Subcutaneous abdominal adipose tissue (tissue), 5 donors: ENCODE results near the gene ZBED3.

ENCODE experiments used
- H3K27ac ChIP-seq: one replicate; pipeline ENCODE4 v1.7.0; 2013; ENCODE audit warnings: low read depth, mild to moderate bottlenecking, inconsistent platforms, low read length, moderate library complexity
- H3K27me3 ChIP-seq, 5 donors: one replicate each; pipeline ENCODE4 v1.7.0; 2013; ENCODE audit warnings: low read length in 5 of 5, inconsistent platforms in 1 of 5; ENCODE audit not compliant: control insufficient read depth in 5 of 5, insufficient read depth in 4 of 5
- H3K36me3 ChIP-seq, 5 donors: one replicate each; pipeline ENCODE4 v1.7.0; 2013; ENCODE audit warnings: low read length in 5 of 5; ENCODE audit not compliant: control insufficient read depth in 5 of 5, insufficient read depth in 5 of 5
- H3K4me1 ChIP-seq, 5 donors: one replicate each; pipeline ENCODE4 v1.7.0; 2013; ENCODE audit warnings: low read length in 5 of 5, mild to moderate bottlenecking in 3 of 5, moderate library complexity in 1 of 5; ENCODE audit not compliant: control insufficient read depth in 5 of 5, insufficient read depth in 5 of 5
- H3K4me3 ChIP-seq, 5 donors: one replicate each; pipeline ENCODE4 v1.7.0; 2013; ENCODE audit warnings: low read length in 5 of 5, low read depth in 1 of 5
- H3K9ac ChIP-seq, 5 donors: one replicate each; pipeline ENCODE4 v1.7.0; 2013; ENCODE audit warnings: low read length in 5 of 5, mild to moderate bottlenecking in 4 of 5, moderate library complexity in 3 of 5
- H3K9me3 ChIP-seq, 5 donors: one replicate each; pipeline ENCODE4 v1.7.0; 2013; ENCODE audit warnings: low read length in 5 of 5; ENCODE audit not compliant: control insufficient read depth in 5 of 5
- donor health status: healthy.
- donor health status: healthy.
- donor health status: healthy.
- donor health status: healthy.
- donor health status: healthy.

ZBED3 gene

DNA sequence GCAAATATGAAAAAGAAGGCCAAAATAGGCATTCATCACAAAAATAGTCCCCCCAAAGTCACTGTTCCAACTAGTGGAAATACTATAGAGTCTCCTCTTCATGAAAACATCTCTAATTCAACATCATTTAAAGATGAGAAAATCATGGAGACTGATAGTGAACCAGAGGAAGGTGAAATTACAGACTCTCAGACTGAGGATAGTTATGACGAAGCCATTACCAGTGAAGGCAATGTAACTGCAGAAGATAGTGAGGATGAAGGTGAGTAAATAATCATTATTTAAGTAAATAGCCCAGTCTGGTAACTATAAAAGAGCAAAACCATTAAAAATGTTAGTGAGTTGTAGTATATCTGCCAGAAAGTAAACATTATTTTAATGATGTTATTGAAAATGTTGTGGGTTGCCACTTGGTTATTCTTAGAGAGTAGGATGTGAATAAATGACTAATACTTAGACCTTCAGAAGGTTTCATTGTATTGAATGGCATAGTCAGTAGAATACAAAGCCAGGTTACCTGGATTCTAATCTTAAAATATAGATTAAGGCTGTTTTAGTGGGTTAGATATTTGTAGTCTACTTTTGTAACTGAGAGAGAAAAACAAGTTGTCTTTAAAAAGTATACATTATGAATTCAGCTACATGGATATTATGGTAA is 40.5 kb downstream of the ZBED3 start:
- peaks cover 27 to 42% (median 33%) of the 10 kb centered on the region in 5 donors for H3K36me3 ChIP-seq

DNA sequence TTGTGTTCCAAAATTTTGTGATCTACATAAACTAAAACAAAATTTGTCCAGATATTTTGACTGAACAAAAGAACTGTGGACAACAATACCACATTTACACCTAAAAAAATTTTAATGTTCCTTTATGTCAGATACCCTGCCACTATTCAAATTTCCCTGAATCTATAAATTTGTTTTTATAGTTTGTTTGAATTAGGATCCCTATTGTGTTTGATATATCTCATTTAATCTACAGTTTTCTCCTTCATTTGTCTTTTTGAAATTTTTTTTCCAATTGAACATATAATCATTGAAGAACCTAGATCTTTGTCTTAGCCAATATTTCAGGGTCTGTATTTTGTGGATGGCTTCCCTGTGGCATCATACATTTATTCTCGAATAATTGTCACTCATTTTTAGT is 51.1 kb downstream of the ZBED3 start:
- Histone ChIP-seq H3K36me3 (peaks cover 21 to 49% (median 32%) of the 10 kb centered on the region in 5 donors), H3K27me3 (no peaks in the 10 kb centered on the region), H3K9me3 (no peaks in the 10 kb centered on the region), H3K9ac (no peak overlapping the region), H3K27ac (no peak overlapping the region), H3K4me1 (peaks cover 3 to 13% (median 10%) of the 10 kb centered on the region in 5 donors), H3K4me3 (no peak overlapping the region)

More for the DNA sequence above, 40.5 kb downstream of the ZBED3 start:
- Histone ChIP-seq H3K9ac (no peak overlapping the region), H3K4me3 (no peak overlapping the region), H3K9me3 (no peaks in the 10 kb centered on the region), H3K4me1 (no peaks in the 10 kb centered on the region), H3K27me3 (no peaks in the 10 kb centered on the region), H3K27ac (no peak overlapping the region)

DNA sequence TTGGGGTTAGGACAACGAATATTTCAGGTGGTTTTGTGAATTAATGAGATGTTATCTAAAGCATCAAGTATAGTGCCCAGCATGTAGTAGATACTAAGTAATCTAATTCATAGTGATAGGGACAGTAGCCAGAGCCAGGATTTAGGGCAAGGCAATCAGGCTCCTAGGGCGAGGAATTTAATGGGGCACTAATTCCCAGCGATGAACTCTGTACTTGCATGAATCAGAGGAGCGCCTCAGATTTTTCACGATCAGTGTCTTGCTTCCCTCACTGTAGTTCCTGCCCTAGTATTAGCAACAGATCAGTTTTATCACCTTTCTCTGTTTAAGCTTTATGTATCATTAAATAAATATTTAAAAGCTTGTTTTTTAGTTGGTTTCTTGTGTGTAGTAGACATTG is 53.7 kb downstream of the ZBED3 start:
- Histone ChIP-seq H3K9ac (no peak overlapping the region), H3K9me3 (no peaks in the 10 kb centered on the region), H3K4me3 (no peak overlapping the region), H3K27me3 (no peaks in the 10 kb centered on the region), H3K36me3 (peaks cover 14 to 32% (median 26%) of the 10 kb centered on the region in 5 donors), H3K27ac (no peak overlapping the region), H3K4me1 (peaks cover 3 to 23% (median 18%) of the 10 kb centered on the region in 5 donors)

DNA sequence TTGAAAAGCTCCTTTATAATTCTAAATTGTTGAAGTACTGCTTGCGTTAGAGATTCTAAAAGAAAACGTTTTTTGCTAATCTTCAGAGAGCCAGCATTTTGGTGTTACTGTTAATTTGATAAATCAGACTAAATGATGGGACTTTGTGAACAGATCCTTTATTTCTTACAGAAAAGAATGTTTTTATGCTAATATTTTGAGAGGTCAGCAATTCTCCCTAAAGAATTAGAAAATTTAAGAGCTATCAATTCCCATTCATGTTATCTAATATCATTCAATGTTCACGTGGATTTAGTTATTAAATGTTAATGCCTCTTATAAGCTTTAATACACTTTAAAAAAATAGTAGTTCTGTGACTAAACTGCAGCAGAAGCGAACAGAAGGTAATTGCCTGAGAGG is 54.5 kb downstream of the ZBED3 start:
- H3K4me3 ChIP-seq, result no peak overlapping the region
- H3K9me3 ChIP-seq, result no peaks in the 10 kb centered on the region
- no peak overlapping the region for H3K9ac ChIP-seq
- H3K36me3 ChIP-seq, result peaks cover 10 to 27% (median 20%) of the 10 kb centered on the region in 5 donors
- H3K27me3 ChIP-seq, result no peaks in the 10 kb centered on the region
- H3K27ac ChIP-seq, result no peak overlapping the region
- H3K4me1 ChIP-seq, result peaks cover 3 to 23% (median 18%) of the 10 kb centered on the region in 5 donors

DNA sequence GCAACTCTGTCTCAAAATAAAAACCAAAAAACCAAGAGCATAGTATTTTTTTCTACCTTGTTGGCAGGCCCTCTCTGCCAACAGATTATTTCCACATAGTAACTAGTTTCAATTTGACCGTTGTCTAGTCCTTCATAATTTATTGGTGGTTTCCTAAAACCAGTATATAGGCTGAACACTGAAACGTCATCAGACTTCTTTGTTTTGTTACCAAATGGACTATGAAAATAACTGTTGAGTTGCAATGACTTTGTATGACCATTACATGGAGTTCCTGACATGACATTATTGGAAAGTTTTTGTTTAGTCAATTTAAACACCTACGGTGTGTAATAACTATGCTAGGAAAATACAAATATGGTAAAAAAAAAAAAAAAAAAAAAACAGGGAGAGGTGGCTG is 55.2 kb downstream of the ZBED3 start:
- no peak overlapping the region for H3K4me3 ChIP-seq
- no peak overlapping the region for H3K27ac ChIP-seq
- no peaks in the 10 kb centered on the region for H3K9me3 ChIP-seq
- no peak overlapping the region for H3K9ac ChIP-seq
- peaks cover 6 to 20% (median 17%) of the 10 kb centered on the region in 5 donors for H3K36me3 ChIP-seq
- no peaks in the 10 kb centered on the region for H3K27me3 ChIP-seq
- H3K4me1 ChIP-seq, result peaks cover 3 to 23% (median 18%) of the 10 kb centered on the region in 5 donors

DNA sequence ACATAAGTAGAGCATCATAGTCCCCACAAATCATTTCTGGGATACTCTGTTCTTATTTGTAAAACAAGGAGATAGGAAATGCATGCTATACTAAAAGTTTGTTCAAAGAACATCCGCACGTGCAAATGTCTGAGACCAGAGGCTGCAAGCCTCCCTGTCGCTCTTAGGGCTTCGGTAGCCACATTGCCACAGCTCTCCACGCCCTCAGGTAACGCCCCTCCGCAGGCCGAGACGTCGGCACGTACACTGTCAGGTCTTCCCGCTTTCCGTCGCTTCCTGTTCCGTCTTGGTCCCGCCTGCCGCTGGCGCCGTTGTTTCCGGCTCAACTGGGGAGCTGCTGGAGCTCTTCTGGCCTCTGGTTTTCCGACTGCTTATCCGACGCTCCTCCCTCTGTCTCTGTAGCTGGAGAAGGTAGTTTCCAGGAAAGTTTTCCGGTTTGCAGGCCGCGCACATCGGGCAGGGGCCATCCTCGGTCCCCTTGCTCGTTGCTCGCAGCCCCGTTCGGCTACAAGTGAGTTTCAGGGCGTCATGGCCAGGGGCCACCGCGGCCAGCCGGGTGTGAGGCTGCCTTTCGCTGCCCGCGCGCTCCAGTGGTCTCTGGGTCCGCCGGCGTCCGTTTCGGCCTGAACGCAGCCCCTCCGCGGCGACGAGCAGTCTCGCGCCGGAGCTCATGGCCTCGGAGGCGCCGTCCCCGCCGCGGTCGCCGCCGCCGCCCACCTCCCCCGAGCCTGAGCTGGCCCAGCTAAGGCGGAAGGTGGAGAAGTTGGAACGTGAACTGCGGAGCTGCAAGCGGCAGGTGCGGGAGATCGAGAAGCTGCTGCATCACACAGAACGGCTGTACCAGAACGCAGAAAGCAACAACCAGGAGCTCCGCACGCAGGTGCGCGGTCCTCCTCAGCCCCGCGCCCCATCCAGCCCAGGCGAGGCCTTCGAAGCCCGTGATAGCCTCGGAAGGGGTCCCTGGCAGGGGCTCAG is 56.7 kb downstream of the ZBED3 start, which contains the start of gene AGGF1:
Gene AGGF1, plus strand, starts transcription at position 308 of the 975 bp plus-strand sequence. Its CDS starts 363 bp downstream, at position 671.
- Histone ChIP-seq H3K9me3 (no peaks in the 10 kb centered on the region), H3K27me3 (no peaks in the 10 kb centered on the region), H3K36me3 (peaks cover under 1 to 7% (median 3%) of the 10 kb centered on the region in 5 donors), H3K27ac (peak within 1 kb of the TSS; percentile 87), H3K4me1 (peaks cover 3 to 23% (median 18%) of the 10 kb centered on the region in 5 donors), H3K4me3 (peak within 1 kb of the TSS; percentile 72 to 98 (median 90)), H3K9ac (peak within 1 kb of the TSS; percentile 87 to 98 (median 97))

DNA sequence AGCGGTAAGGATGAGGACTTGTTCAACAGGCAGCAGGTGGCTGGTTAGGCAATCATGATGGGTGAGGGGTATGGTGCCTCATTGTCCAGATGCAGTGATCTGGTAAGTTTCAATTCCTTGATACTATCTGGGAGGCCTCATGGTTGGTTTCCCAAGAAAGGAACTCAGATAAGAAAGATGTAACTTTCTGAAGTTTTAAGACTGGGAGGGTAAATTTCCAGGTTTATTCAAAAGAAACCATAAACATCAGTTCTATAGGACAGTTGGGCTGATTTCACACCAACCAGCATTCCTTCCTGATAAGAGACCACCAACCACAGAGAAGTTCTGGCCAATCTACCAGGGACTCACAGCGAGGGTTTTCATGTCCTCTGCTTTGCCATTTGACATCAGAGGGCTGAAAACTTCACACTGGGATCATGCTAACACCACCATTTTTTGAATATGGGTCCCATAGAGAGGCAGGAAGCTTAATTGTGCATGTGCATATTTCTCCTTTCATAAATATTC is 57.7 kb downstream of the ZBED3 start:
- Histone ChIP-seq H3K9me3 (no peaks in the 10 kb centered on the region), H3K27ac (peak overlapping the region; percentile 87), H3K4me3 (peak overlapping the region; percentile 72 to 98 (median 90)), H3K27me3 (peaks cover 0 to 4% (median 0%) of the 10 kb centered on the region in 5 donors), H3K4me1 (peaks cover 3 to 23% (median 18%) of the 10 kb centered on the region in 5 donors), H3K9ac (peak overlapping the region in 3 of 5 donors; percentile 97 to 98 (median 97)), H3K36me3 (peaks cover 0 to under 1% (median 0%) of the 10 kb centered on the region in 5 donors)

DNA sequence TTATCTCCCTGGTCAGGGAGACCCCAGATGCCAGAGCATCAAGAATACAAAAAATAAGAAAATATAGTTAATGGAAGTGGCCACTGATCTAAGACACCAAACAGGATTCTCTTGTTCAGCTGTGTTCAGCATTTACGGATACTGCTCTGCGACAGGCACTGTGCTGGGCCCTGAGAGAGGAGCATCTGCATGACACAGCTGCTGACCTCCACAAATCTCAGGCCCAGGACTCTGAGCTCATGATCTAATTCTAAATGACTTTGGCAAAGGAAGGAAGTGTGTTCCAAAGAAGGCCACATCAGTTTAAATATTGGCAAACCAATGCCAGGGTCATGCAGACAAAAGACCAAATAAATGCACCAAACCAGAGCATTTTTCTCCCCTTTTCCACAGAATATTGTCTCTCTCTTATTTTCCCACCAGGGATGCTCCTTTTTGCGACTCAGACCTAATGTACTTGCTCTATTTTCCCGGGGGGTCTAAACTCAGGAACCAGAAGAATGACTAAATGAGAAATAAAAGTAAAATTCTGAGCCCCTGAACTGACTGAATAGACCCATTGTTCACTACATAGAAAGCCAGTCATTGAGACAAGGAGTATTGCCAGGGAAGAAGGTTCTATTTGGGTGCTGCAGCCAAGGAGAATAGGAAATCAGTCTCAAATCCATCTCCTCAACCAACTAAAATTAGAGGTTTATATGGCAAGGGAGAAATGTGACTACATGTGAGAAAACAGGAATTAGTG is 58.3 kb downstream of the ZBED3 start:
- Histone ChIP-seq H3K4me3 (no peak overlapping the region), H3K27ac (no peak overlapping the region), H3K27me3 (peaks cover 0 to 4% (median 0%) of the 10 kb centered on the region in 5 donors), H3K4me1 (peaks cover 3 to 23% (median 18%) of the 10 kb centered on the region in 5 donors), H3K36me3 (no peaks in the 10 kb centered on the region), H3K9ac (no peak overlapping the region), H3K9me3 (no peaks in the 10 kb centered on the region)

DNA sequence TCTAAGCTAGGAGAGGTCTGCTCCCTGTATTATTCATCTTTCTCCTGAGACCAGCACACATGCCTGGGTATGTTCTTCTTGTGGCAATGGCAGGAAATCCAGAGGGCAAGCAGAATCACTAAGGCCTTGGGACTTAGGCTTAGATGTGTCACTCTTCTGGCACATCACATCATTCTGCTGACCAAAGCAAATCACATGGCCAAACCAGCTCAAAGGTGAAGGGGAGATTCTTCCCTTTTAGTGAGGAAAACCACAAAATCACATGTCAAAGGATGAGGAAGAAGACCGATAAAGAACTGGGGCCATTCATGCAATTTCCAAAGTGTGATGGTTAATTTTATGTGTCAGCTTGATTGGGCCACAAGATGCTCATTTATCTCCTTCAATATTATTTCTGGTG is 62.6 kb downstream of the ZBED3 start:
- Histone ChIP-seq H3K9ac (no peak overlapping the region), H3K4me1 (peaks cover 0 to under 1% (median under 1%) of the 10 kb centered on the region in 5 donors), H3K27ac (no peak overlapping the region), H3K4me3 (no peak overlapping the region), H3K36me3 (no peaks in the 10 kb centered on the region), H3K9me3 (no peaks in the 10 kb centered on the region), H3K27me3 (peaks cover 0 to 4% (median 0%) of the 10 kb centered on the region in 5 donors)
